Hypothalamus (tissue), 51 donors: ENCODE measurements around the gene DDX41.
A peak's percentile ranks its signal among the peaks of the same experiment; 100 is the strongest.

Source experiments
- DNase-seq, 51 donors: peaks; one replicate each; lab custom pipeline; 2025; lab: John Stamatoyannopoulos, UW

DDX41 gene

GRCh38 chr5:177515580-177515979, 1.2 kb downstream of the DDX41 start:
- DNase-seq, result no peak

GRCh38 chr5:177514541-177514940, 2.2 kb downstream of the DDX41 start:
- DNase-seq, result no peak

GRCh38 chr5:177513500-177513899, 3.3 kb downstream of the DDX41 start:
- no peak for DNase-seq

- no peak for DNase-seq
Measured at GRCh38 chr5:177512736-177513380, 3.9 kb downstream of the DDX41 start.

GRCh38 chr5:177511796-177512675, 4.7 kb downstream of the DDX41 start:
- no peak for DNase-seq

DNA sequence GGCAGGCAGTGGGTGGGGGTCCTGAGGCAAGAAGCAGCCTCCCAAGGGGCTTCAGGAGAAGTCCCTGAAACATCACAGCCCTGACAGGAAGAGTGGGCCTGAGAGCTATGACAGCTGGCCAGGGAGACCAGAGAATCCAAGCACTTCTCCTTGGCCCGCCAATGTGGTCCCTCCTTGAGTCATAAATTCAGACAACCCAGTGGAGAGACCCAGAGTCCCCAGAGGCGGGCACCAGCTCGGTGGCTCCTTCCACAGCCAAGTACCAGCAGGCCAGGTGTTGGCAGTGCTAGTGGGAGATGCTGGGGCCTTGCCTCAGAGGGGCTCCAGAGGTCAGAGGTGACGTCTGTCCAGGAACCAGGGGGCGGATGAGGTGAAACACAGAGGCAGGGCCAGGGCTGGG, 5.6 kb downstream of the DDX41 start:
- no peak for DNase-seq

GRCh38 chr5:177510567-177511053, 6.2 kb downstream of the DDX41 start:
- DNase-seq, result no peak

DNA sequence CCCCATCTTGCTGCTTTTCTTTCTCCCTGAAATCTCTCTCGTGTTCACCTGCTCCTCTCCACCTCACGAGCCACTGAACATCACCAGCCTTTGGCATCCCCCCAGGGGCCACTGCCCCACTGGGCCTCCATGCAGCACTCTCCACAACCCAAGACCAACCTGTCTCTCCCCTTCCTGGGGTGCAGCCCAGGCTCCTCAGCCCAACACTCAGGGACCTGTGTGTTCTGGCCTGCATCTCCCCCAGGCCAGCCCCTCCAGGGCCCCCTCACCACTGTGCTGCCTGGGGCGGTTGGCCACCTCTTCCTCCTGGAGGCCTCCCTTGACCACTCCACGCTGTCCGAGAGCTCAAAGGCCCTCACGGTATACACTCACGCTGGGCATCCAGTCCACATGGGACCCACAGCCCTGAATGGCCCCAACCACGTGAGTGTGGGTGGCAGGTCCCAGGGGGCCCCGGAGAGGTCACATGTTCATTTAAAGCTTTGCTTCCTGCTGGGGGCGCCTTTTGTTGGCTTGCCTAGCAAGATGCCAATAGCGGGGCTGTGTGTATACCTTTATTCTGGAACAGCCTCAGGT, 6.7 kb downstream of the DDX41 start:
- no peak for DNase-seq

- DNase-seq, result peak in 7 of 51 donors; percentile 6 to 21 (median 11)
Measured at GRCh38 chr5:177509381-177509951, 7.3 kb downstream of the DDX41 start, which contains the start of gene DOK3. Gene DOK3 (minus strand): TSS chr5:177509826. CDS start chr5:177509540, 286 bp downstream.

GRCh38 chr5:177508837-177509236, 7.9 kb downstream of the DDX41 start:
- no peak for DNase-seq

DNA sequence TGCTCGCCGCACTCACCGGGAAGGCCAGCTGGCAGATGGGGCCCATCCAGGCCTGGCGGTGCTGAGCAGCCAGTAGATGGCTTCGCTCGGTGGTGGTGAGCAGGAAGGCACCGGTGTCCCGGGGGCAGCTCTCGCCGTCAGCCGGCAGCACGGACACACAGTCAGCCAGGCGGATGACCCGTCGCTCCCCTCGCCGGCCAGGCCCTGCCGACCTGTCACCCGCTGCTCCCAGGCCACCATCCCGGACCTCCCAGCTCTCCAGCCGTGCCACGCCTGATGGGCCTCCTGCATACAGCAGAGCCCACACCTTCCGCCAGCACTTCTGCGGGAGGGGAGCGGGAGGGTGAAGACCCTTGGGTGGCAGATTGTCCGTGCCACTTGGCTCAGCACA, 8.5 kb downstream of the DDX41 start:
- no peak for DNase-seq

DNA sequence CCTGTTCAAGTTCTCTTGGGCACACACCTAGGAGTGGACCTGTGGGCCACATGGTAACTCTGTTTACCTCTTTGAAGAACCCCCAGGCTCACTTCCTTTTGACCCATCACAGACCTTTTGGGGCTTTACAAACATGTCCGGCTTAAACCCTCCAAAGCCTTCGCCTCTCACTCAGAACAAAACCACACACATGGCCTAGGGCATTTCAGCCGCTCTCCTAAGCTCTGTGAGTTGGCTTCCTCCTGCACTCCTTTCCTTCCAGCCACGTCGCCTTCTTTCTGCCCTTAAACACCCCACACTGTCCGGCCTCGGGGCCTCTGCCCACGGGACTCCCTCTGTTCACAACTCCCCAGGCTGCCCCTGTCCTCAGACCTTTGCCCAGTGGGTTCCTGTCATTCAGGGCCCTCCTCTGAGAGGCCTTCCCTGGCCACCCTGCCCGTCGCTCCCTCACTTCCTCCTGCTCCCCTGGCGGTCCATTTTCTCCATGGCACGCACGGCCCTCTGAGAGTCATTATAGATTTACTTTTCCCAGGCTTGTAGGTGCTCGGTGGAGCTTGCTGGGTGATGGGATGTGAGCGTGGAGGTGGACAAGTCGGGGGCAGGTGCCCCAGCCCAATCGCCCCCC, 9.1 kb downstream of the DDX41 start:
- DNase-seq, result no peak

GRCh38 chr5:177507165-177507564, 9.6 kb downstream of the DDX41 start:
- no peak for DNase-seq

DNA sequence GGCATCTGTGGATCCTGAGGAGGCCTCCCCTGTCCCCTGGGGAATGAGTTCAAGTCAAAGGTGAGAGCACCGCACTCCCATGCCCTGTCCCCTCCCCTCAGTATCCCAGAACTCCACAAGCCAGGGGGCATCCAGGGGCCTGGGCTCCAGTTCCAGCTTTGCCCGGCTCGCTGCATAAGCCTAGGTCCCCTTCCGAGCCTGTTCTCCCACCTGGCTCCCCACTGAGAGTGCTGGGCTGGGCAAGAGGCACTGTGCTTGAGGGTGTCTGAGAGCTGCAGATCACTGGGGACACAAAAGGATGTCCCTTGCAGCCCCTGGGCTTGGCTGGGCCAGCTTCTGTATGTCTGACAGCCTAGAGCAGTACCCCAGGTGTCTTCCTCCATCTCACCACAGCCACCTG, 11.7 kb downstream of the DDX41 start:
- DNase-seq, result no peak

DNA sequence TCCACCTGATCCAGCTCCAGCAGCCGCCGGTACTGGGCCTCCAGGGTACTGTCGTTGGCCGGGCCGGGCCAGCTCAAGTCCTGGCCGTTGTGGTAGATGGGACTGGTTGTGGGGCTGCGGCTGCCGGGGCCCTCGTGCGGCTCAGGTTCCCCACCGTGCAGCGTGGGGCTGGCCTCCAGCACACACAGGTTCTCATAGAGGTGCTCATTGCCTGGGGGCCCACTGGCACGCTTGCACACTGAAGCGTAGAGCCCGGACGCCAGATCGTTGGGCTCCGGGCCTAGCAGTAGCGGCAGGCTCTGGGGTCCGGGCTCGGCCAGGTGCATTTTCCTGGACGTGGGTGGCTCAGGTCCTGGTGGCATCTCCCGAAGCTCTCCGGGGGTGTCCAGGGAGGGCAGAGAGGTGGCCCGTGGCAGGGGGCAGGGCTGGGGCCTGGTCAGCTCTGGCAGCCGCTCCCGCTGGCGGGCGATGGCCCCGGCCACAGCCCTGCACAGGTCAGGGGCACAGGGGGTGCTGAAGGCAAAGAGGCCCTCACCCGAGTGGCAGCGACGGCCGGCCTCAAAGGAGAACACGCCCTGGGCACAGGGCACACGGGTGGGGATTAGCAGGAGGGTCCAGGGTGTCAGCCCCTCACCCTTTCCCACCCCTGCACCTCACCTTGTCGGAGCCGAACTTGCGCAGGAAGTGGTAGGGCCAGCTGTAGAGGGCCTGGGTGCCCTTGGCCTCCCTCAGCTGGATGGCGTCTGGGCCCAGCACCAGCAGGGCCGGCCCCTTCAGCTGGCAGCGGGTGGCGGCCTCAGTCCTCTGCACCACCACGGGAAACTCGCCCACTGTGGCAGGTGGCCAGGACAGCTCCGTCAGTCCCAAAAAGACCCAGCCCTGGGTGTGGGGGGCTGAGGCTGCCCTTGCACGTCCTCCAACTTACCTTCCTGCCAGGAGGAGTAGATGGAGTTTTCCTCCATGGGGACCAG, 12.4 kb downstream of the DDX41 start:
- no peak for DNase-seq

DNA sequence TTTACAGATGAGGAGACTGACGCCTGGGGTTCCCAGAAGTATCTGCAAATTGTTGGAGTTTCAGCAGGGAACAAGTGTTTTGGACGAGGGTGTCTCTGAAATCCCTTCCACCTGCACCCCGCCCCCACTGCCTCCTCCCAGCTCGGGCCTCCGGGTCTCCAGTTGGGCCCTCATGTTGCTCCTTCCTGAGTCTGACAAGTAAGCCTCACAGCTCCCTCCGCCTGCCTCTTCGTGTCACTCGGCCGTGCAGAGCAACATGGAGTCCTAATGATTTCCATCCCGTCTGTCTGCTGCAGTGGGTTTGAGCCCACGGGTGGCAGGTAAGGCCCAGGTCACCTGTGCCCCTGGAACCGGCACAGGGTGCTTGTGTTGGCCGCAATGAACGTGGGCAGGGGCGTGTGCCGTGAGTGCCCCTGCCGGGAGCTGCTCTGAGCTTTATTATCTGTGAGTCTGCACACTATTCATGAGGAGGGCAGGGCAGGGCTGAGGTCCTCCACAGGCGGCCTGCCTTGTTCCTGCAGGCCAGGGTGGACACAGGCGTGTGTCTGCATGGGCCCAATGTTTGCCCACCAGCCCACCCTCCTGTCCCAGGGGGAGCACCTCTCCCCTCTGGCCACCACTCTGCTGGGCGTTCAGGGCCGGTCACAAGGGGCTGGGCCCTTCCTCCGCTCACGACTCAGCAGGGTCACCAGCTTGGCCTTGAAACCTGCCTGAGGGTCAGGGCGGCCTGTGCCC, 13.2 kb downstream of the DDX41 start:
- DNase-seq, result no peak

DNA sequence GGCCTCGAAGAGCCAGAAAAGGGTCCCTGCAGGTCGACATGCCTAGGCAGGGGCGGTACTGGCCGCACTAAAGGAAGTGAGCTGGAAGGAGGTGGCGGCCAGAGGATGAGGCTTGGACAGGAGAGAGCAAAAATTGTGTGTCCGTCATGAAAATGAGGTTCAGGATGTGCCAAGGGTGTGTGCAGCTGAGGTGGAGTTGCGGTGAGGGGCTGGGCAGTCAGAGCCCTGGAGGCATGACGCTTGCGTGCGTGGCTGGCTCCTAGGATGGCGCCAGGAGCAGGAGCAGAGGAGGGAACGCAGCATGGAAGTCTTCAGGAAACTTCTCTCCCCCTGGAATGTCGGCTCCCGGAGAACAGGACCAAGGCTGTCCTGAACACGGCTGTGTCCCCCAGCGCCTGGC, 13.9 kb downstream of the DDX41 start:
- DNase-seq, result no peak

DNA sequence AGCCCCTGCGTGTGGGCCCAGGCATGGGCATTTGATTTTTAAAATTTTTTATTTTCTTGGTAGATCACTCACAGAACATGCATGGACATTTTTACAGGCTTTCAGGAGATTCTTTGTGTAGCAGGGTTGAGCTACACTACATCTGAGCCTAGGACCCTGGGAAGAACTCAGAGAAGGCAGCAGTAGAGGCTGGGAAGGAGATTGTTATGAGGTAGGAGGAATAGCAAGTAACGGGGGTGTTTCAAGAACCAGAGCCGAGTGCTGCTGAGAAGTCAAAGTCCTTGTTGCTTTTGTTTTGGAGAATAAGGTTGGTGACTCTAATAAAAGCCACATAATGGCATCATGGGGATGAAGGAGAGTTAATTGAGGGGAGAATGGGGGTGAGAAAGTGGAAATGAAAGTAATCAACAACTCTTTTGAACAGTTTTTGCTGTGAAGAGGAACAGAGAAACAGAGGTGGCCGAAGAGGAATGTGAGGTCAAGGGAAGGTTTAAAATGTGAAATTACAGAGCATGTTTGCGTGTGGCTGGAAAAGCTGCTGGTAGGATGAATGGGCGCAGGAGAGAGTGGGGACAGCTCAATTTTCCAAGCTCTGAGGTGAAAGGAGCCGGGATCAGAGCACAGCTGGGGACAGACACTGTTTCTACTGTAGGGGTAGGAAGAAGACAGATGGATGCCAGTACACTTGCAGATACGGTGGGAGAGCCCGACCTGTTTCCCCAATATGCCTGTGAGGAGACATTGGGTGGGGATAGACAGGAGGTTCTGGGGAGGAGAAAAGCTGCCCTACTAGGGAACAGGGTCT, 14.7 kb downstream of the DDX41 start:
- DNase-seq, result no peak
